Measurements from ENCODE around the gene OTX1. TPM values are rescaled to one million over a fixed set of nuclear protein-coding genes. Genes with fewer than 3 reads are reported as not detected.

The OTX1 gene
- total RNA-seq, 1 donor from 2014 or later, result 0.82 TPM

- FAIRE-seq, result no peak
- DNase-seq (ENCODE audit: low spot score in 2 of 2), result no peak
These were observed 4.1 kb upstream of the OTX1 start for GRCh38 chr2:63046552-63046951.

DNA sequence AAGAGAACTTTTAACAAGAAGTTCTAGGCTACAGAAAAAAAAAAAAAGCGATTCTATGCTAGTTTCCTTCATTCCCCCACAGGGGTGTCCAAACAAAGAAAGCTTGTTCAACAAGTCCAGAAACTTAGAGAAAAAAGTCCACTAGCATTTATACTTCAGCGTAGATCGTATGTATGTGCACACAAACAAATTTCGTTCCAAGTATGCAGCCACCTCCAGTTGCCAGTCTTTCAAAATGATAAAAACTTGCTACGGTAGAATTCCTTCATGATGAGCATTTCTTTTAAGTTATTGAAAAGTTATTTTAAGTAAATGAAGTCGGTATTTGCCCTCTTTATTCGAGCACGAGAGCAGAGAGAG lies 3.7 kb upstream of the OTX1 start:
- no peak for FAIRE-seq
- DNase-seq (ENCODE audit: low spot score in 2 of 2), result no peak

GRCh38 chr2:63047321-63048279 lies 3.0 kb upstream of the OTX1 start:
- FAIRE-seq, result no peak
- no peak for DNase-seq (ENCODE audit: low spot score in 2 of 2)

DNA sequence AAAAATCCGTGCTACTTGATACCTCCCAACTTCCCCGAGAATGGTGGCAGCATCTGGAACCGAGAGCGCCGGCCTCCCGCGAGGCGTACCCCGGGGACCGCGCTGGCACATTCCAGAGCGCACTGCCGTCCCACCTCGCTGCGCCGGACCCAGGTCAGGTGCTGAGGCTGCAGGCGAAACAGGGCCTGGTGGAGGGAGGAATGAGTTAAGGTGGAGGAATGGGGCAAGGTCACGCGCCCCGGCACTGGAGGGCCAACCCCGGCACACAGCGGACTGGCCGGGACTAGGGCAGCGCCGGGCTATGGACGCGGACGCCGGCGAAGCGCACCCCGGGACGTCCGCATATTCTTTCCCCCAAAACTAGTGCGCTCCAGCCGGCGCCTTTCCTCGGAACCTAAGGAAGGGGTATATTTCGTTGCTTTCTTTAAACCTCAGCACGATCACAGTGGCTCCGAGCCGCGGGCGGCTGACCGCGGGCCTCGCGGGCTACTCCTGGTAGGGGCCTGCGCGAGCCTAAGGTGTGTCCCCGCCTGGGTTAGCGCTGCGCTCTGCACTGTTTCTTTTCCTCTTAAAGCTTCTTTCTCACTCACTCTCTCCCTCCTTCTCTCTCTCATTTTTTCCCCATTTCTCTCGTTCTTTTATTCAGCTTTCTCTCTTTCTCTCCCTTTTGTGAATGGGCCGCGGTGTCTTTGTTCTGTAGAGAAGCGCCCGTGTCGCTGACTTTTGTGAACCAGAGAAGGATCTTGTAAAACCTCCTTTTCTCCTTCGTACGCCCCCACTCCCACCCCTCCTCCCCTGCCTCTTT lies 2.1 kb upstream of the OTX1 start:
- DNase-seq (ENCODE audit: low spot score in 2 of 2) (no peak), FAIRE-seq (no peak)

GRCh38 chr2:63049211-63049969 lies 1.2 kb upstream of the OTX1 start:
- FAIRE-seq (no peak), DNase-seq (ENCODE audit: low spot score in 2 of 2) (no peak)

DNA sequence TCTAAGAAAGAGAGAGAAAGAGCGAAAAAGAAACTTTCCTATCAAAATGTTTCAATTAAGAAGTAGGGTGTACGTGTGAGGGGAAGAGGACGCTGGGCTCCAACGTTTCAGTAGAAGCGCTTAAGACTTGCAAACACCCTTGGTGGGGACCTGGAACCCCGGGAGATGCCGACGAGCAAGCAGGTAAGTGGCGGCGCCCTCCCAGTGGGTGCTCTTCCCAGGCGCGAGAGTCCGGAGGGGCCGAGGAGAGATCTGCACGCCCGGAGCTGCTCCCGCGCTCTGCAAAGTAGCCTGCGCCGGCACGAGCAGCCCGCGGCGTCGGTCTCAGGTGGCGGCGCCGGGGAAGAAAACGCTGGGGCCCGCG lies 678 bp upstream of the OTX1 start:
- DNase-seq (ENCODE audit: low spot score in 2 of 2) (no peak), FAIRE-seq (no peak)

- no peak for DNase-seq (ENCODE audit: low spot score in 2 of 2)
- FAIRE-seq, result no peak
These were observed 588 bp downstream of the OTX1 start for GRCh38 chr2:63051042-63051794.

DNA sequence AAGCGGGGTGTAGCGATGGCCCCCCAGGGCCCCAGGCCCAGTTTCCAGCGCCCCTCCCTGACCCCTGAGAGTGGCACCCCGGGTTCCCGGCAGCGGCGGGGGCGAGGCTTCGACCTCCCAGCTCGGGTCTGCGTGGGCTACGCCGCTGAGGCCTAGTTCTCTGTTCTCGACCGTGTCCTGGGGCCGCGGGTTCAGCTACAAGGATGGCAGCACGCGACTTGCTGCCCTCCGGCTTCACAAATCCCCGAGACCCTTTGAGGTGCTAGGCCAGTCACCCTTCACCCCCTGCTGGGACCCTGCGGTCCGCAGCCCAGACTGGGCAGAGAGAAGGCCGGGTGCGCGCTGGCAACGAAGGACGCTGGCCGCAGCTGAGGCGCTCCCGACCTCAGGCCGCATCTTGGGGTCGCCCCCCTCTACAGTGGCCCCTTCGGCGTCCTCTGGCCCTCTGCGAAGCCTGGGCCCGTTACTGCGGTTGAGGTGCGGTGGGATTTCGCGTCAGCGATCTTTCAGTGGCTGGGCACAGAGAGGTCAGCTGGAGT lies 1.2 kb downstream of the OTX1 start:
- FAIRE-seq (no peak), DNase-seq (ENCODE audit: low spot score in 2 of 2) (no peak)

- FAIRE-seq, result no peak
- no peak for DNase-seq (ENCODE audit: low spot score in 2 of 2)
These were observed 1.9 kb downstream of the OTX1 start for GRCh38 chr2:63052411-63053080.

- no peak for DNase-seq (ENCODE audit: low spot score in 2 of 2)
- FAIRE-seq, result no peak
These were observed 2.7 kb downstream of the OTX1 start for GRCh38 chr2:63053081-63053888.

GRCh38 chr2:63053889-63054602 lies 3.4 kb downstream of the OTX1 start:
- FAIRE-seq, result no peak
- DNase-seq (ENCODE audit: low spot score in 2 of 2), result no peak

DNA sequence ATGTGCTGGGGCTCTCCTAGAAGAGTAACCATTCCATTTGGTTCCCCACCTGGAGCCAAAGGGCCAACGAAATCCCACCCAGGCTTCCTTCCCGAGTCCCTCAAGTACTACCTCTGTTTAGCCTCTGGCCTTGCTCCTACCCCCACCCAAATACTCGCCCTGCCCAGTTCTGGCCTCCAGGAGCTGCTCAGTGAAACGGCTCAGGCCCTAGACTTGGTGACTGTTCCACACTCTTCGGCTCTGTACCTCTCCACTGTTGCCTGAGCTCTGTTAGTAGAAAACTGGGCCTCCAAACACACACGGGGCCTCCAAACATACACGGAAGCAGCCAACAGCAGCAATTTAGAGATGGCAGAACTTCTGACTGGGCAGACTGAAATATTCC lies 4.2 kb downstream of the OTX1 start:
- DNase-seq (ENCODE audit: low spot score in 2 of 2) (no peak), FAIRE-seq (no peak)

GRCh38 chr2:63055226-63056106 lies 4.8 kb downstream of the OTX1 start:
- DNase-seq (ENCODE audit: low spot score in 2 of 2) (no peak), FAIRE-seq (no peak)

DNA sequence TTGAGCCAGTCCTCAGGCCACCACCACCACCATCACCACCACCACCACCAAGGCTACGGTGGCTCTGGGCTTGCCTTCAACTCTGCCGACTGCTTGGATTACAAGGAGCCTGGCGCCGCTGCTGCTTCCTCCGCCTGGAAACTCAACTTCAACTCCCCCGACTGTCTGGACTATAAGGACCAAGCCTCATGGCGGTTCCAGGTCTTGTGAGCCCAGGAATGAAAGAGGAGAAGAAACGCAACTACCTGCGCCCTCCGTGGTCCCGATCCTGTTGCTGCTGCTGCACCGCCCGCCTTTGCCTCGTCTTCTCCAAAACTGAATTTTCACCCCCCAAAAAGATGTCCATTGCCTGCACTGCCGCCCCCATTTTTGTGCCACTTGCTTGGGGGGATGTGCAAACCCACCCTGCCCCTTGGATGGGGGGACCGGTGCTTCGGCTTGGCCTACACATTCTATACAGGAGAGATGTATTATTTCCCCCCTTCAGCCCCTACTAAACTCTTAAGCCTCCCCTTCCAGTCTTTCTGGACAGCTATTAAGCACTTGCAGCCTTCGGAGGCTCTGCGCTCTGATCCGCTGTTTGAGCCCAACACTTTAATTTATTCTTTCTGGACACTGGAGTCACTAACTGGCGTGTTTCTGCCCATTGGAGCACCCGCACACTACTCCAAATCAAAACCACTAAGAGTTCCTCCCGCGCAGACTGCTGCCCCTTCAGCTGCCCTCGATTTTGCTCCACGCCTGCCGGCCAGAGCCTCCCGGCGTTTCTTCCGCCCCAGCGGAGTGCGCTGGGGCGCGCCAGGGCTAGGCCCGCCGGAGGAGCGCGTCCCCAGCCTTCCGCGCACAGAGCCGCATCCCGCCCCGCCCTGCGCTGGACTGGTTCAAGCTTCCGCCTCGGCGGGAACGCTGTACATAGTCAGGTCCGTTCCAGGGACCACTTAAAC lies 5.7 kb downstream of the OTX1 start:
- no peak for FAIRE-seq

GRCh38 chr2:63057249-63058143 lies 6.9 kb downstream of the OTX1 start:
- DNase-seq (ENCODE audit: low spot score in 2 of 2), result no peak
- no peak for FAIRE-seq

More for the DNA sequence above, 5.7 kb downstream of the OTX1 start:
- no peak for DNase-seq (ENCODE audit: low spot score in 2 of 2)

Data from frontal cortex (tissue), 4 donors.